Stimulated activated CD4-positive, alpha-beta T cell treated with anti-CD3 and anti-CD28 coated beads, TNF-alpha, amount 100 ng/mL, for 24 hours (primary cell): ENCODE data around the gene UGP2.
A peak's percentile ranks its signal among the peaks of the same experiment; 100 is the strongest.
"Not testable (repeated sequence)": the region's sequence is repeated elsewhere in the genome, so short reads cannot be mapped to it uniquely, and the experiment has no call there.

ENCODE experiments used
- DNase-seq, 3 experiments: peaks; one replicate each; pipeline ENCODE4 v3.0.0-alpha.2; 2020; ENCODE audit warnings: low read depth in 3 of 3

UGP2 gene

DNA sequence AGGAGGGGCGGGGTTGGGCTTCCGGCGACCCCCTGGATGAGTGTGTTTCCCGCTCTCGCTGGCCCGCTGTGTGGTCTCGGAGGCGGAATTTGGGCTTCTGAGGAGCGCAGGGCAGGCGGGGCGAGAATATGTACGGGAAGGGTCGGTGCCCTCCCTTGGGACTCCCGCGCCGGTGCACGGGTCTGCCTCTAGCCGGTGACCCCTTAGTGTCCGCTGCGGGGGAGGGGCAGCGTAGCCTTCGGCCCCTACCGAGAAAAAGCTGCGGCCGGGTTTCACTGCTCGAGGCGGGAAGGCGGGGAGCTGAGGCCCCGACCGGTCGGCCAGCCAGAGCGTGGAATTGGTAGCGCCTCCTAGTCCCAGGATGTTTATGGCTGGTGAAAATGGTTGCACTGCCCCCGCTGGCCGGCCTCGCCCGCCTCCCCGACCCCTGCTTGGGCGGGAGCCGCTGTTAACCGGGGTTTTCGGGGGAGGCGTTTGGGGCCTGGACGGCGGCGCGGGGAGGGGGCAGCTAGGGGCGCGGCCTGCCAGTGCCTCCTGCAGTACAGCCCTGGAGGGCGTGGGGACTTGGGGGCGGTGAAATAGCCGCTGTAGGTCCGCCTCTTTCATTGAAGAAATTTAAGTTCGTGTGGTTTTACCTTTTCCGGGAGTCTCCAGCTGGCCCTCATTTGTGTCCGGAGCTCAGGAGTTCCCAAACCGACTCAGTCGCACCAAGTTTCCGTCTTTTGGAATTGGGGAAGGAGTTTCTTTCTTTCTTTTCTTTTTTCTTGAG lies at the start of gene UGP2:
Gene UGP2 (plus strand): TSS at position 643 of the 769 bp plus-strand sequence. CDS start 290 bp downstream, outside the sequence.
- peak; percentile 52 to 83 (median 58) for DNase-seq

DNA sequence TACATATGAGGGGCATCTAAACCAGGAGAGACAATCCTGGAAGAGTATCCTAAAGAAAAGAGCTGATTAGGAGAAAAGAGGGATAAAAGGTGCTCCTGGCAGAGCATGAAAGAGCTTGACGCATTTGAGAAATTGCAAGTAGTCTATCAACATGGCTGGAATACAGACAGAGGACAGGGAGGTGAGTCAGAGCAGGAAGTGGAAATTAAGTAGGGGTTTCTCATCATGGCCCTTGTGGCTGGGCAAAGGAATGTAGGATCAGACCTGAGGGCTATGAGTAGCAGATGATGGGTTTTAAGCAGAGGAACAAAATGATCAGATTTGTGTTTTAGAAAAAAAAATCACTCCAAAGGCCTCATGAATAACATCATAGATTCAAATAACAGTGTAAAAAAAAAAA lies 49.2 kb upstream of the UGP2 start:
- DNase-seq = no peak

DNA sequence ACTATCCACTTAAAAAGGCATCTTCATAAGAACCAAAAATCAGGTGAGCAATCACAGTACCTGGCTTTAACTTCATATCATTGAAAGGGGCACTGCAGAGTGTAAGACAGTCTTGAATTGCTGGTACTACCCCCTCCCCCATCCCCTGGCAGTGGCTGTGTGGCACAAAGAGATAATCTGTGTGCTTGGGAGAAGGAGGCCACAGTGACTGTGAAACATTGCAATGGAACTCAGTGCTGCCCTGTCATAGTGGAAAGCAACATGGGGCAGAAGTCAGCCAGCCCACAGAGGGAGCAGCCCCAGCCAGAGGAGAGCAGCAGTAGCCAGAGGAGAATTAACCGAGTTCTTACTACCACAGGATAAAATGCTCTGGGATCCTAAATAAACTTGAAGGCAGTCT lies 45.3 kb upstream of the UGP2 start:
- DNase-seq = no peak

DNA sequence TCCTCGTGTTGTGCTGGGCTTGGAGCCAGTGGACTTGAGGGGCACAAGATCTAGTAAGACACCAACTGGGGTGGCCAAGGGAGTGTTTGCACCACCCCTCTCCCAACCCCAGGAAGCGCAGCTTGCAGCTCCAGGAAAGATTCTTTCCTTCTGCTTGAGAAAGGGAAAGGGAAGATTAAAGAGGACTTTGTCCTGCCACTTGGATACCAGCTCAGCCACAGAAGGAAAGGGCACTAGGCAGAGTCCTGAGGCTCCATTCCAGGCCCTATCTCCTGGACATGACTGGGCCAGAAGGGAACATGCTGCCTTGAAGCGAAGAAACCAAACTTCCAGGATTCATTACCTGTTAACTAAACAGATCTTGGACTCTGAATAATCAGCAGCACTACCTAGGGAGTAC lies 44.9 kb upstream of the UGP2 start:
- no peak for DNase-seq

DNA sequence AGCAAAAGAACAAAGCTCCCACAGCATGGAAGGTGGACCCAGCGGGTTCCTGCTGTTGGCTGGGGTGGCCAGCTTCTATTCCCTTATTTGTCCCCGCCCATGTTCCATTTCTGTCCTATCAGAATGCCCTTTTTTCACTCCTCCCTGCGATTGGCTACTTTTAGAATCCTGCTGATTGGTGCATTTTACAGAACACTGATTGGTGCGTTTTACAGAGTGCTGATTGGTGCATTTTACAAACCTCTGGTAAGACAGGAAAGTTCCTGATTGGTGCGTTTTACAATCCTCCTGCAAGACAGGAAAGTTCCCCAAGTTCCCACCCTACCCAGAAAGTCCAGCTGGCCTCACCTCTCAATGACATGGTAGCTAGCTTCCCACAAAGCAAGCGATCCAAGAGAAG lies 40.2 kb upstream of the UGP2 start:
- no peak for DNase-seq

DNA sequence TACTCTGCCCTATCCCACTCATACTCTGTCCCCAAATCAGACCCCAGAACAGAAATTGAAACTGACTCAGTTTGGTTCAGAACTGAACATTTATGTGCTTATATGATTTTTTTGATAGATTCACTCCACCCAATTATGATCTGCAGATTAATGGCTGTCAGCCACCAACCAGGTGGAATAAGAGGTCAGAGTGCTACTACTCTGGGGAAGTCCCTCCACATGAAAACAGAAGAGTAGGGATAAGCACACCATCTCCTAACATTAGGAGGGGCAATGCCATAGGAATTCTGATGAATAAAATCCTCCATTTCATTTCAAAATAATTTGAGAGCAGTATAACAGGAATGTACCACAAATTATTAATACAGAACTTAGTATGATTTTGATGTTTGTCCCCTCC lies 36.3 kb upstream of the UGP2 start:
- DNase-seq = no peak

DNA sequence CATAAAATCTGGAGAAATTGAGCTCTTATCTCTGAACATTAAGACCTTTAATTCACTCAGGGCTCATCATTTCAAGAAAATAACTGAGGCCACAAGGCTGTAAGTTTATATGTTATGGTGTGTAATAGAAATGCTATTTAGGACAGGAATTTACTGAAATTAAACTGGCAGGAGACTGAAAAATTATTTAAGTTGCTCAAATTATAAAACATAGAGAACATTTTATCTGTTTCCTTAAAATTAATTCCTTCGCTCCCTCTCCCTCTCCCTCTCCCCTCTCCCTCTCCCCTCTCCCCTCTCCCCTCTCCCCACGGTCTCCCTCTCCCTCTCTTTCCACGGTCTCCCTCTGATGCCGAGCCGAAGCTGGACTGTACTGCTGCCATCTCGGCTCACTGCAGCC lies 33.7 kb upstream of the UGP2 start:
- DNase-seq = not testable (repeated sequence)

DNA sequence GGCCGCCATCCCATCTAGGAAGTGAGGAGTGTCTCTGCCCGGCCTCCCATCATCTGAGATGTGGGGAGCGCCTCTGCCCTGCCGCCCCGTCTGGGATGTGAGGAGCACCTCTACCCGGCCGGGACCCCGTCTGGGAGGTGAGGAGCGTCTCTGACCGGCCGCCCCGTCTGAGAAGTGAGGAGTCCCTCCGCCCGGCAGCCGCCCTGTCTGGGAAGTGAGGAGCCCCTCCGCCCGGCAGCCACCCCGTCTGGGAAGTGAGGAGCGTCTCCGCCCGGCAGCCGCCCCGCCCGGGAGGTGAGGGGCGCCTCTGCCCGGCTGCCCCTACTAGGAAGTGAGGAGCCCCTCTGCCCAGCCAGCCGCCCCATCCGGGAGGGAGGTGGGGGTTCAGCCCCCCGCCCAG lies 32.8 kb upstream of the UGP2 start:
- not testable (repeated sequence) for DNase-seq

DNA sequence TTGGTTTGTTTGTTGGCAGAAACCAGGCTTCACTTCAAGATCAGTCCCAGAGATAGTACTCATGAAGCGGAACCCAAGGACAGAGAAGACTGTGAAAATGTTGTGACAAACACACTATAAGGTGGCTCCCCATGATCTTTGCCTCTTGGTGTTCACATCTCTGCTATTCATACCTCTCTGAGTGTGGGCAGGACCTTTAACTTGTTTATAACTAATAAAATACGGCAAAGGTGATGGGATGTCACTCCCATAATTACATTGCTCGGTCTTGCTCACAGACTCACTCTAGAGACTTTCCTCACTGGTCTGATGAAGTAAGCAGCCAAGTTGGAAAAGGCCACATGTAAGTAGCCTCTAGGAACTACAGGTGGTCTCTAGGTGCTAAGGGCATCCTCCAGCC lies 30.6 kb upstream of the UGP2 start:
- no peak for DNase-seq

DNA sequence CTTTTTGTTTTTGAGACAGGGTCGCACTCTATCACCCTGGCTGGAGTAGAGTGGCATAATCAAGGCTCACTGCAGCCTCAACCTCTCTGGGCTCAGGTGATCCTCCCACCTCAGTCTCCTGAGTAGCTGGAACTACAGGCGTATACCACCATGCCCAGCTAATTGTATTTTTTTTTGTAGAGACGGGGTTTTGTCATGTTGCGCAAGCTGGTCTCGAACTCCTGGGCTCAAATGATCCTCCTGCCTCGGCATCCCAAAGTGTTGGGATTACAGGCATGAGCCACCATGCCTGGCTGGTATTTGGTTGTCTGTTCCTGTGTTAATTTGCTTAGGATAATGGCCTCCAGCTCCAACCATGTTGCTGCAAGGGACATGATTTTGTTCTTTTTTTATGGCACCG lies 29.8 kb upstream of the UGP2 start:
- DNase-seq = not testable (repeated sequence)

DNA sequence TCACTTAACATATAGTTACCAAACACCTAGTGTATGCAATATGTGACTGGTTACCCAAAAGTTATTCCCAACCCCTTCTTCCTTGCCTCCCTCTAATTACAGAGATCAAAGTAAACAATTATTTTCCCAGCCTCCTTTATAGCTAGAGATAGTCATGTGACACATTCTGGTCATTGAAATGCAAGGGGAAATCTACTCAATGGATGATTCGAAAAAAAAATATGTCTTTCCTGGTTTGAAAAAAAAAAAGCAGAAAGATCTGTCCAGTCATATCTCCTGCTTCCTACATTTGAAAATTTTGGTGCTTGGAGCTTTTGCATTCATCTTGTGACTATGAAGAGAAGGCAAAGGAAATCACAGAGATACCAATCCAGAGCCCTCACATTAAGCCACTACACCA lies 27.6 kb upstream of the UGP2 start:
- no peak for DNase-seq

DNA sequence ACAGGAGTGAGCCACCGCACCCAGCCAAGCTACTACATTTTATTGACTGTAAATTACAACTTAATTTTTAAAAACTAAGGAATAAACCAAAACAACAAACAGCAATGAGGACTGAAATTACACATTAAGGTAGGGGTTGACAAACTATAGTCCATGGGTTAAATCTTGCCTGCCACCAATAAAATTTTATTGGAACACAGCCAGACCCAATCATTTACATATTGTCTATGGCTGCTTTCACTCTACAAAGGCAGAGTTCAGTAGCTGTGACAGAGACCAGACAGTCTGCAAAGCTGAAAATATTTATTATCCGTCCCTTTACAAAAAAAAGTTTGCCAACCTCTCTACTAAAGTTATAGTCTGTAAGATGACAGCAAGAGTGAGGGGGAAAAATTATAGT lies 24.3 kb upstream of the UGP2 start:
- no peak for DNase-seq

DNA sequence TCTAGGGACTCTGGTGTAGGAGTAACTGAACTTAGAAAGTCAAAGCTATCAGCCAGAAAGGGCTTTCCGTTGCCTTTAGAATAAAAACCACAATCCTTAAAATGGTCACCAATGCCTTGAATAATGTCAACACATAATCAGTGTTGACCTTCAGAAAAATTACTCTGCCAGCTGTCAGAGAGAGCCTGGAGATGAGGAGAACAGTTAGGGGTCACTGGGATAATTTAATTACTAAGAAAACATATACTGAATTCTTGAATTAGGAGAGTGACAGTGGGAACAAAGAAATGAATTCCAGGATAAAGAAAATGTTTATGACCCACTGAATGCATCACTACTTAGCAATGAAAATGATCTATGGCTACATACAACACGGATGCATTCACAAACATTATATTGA lies 23.4 kb upstream of the UGP2 start:
- DNase-seq = no peak

DNA sequence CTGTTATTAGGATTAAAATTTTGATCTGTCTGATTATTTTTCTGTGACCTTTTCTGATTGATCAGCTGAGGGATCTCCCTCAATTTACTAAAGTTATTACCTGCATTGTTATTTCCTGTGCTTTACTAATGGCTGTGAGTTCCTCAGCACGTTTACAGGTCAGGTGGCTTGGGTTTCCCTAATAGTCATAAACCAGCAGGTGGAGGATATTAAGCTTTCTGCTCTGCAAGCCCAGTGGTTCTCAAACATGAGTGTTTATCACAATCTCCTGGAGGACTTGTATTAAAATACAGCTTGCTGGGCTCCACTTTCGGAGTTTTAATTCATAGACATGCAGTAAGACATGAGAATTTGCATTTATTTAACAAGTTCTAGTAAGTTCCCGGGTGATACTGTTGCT lies 22.4 kb upstream of the UGP2 start:
- no peak for DNase-seq

DNA sequence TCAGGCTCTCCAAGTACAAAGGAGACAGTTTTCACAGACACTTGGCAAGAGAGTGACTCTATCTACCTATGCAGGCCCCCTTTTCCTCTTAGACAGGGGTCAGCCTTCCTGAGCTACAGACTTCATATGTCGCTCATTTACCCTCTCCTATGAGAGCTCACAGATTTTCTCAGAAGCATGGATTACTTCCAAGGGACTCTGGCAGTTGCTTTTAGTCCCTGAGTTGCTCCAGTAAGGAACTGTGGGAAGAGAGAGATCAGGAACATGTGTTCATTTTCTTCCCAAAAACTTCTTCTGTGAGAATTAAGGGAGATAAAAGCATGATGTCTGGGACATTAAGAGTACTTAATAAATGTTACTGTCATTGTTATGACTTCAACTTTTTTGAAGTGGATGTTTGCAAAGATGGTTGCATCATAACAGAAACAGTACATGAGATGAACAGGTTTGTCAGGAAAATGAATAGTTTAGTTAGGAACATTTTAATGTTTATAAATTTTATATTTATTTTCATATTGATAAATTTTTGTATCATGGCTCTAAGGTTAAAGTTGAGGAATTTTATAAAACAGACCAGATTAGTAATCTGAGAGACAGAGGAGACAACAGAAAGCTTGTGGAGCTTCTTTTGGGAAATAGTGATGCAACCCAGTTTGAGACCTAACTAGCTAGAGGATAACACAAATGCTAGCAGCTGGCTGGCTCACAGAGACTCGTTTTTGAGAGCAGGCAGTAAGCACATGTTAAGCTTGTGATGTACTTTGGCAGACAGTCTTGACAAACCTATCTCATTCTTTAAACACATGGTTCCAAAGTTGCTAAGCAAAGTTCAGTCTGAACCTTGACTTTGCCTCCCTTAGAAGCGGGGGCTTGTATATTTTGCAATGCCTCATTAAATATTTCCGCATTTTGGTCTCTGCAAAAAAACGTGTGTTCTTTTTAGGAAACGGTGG lies 21.7 kb upstream of the UGP2 start:
- DNase-seq = no peak

DNA sequence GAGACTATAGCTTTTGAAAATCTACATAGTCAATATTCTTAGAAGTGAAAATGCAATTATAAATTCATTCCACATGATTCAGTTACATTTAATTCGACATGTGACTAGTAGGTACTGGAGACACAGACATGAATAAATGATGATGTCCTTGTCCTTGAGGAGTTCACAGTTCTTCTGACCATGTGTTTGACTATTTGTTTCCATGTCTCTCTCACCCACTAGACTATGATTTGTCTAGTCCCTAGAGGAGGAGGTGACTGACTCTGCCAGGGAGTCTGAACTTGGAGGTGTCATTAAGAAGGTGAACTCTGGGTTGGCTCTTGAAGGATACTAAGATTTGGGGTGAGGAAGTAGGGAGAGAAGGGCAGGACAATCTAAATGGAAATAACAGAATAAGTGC lies 20.7 kb upstream of the UGP2 start:
- no peak for DNase-seq

DNA sequence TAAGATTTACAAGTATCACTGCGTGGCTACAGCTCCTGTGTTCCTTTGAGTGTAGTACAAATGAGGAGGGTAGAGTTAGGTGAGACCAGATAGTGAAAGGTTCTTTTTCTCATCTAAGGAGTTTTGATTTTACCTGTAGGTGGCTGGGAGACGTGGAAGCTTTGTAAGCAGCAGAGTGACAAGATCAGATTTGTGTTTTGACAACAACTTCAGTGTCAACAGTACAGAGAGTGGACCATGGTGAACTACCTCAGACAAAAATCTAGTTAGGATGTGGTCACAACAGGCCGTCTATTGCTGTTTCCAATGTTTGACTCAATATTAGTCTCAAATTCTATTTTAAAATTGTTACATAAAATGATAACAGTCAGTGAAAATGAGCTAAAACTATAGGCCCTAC lies 20.3 kb upstream of the UGP2 start:
- DNase-seq = no peak

DNA sequence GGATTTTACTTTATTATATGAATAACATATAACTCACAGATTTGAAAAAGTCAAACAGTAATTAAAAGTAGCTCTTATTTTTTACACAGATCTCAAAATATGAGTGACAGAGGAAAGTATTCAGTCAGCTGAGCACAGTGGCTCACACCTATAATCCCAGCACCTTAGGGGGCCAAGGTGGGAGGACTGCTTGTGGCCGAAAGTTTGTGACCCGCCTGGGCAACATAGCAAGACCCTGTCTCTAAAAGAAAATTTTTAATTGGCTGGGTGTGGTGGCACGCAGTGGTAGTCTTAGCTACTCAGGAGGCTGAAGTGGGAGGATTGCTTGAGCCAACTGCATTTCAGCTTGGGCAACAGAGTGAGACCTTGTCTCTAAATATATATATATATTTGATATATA lies 19.2 kb upstream of the UGP2 start:
- DNase-seq = no peak

DNA sequence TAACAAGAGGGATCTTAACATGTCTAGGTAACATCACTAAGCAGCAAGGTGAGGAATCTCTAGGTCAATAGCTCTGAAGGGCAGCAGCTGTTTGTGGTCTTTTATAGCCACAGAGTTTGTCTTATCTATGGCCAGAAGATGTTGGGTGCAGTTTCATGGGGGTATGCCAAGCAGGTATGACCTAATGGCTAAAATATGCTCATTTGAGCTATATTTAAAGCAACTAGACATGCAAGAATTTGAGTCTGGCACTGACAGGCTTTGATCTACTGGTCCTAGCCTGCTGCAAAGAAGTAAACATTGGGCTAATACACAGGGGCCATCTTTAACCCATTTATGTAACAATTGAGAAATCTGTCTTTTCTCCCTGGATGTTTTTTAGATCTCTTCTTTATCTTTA lies 13.9 kb upstream of the UGP2 start:
- DNase-seq = no peak

DNA sequence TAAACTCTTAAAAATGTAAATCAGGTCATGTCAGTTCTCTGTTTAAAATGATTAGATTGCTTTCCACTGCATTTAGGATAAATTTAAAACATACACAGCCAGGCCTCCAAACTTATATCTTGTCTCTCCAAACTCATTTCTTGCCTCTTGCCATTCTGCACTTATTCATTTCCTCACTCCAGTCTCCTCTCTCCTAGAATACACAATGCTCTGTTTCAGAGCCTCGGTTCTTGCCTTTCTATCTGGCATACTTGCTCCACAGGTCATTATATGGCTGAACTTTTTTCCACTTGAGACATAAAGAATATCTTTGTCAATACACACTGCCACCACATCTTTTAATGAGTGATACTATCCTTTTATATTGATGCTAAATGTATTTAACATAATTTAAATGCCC lies 10.5 kb upstream of the UGP2 start:
- DNase-seq = no peak

DNA sequence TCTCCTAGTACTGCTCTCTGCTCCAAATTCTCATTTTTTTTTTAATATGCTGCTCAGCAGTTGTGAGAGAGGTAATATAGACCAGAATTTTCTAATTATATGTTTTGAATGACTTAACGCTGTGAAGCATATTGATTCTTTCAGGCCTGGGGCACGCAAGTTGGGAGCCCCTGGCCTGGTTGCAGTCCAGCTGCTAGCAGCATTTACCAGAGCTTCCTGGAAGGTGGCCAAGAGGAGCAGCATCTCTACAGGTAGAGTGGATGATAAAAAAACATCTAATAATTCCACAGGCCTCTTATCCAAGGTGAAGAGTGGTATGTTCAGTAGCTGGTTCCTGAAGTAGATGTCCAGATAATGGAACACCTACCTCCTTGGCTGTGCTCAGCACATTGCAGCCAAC lies 7.3 kb upstream of the UGP2 start:
- no peak for DNase-seq

DNA sequence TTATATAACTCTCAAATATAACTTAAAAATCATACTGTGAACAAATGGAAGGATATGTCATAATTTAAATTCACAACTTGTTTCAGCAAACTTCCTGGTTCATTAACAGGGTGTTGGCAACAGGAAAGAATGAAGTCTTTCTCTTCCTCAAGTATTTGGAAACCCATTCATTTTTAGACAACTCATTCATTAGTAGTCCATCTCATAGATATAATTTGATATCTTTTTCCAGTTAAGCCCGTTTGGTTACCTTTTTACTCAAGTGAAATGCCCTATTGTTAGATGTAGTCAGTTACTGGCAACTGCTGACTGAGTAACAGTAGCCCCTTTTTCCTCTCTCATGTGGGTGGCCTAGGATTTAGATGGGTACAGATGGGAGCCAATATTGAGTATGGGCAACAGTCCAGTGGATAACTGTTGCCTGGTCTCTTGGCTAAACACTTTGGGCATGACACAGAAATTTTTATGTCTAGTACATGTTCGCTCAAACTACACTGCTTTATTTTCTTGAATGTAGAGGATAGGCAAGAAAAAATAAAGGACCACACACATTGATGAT lies 4.6 kb upstream of the UGP2 start:
- DNase-seq = no peak
